Muscle layer of duodenum (tissue), 2 donors: ENCODE measurements around the gene ELMO1.

Source experiments
- H3K27ac ChIP-seq: one replicate; pipeline ENCODE4 v1.7.0; 2013; ENCODE audit warnings: mild to moderate bottlenecking, low read length
- H3K27me3 ChIP-seq: one replicate; pipeline ENCODE4 v1.7.0; 2013; ENCODE audit warnings: low read depth, mild to moderate bottlenecking, control low read depth, low read length
- H3K36me3 ChIP-seq, 2 donors: one replicate each; pipeline ENCODE4 v1.7.0; 2013; ENCODE audit warnings: low read length in 2 of 2, control low read depth in 1 of 2, mild to moderate bottlenecking in 1 of 2; ENCODE audit not compliant: insufficient read depth in 2 of 2, control insufficient read depth in 1 of 2
- H3K4me1 ChIP-seq, 2 donors: one replicate each; pipeline ENCODE4 v1.7.0; 2013; ENCODE audit warnings: low read length in 2 of 2, mild to moderate bottlenecking in 2 of 2, control low read depth in 1 of 2, moderate library complexity in 1 of 2; ENCODE audit not compliant: insufficient read depth in 2 of 2, control insufficient read depth in 1 of 2
- H3K4me3 ChIP-seq, 2 donors: one replicate each; pipeline ENCODE4 v1.7.0; 2013; ENCODE audit warnings: low read length in 2 of 2, low read depth in 1 of 2, mild to moderate bottlenecking in 1 of 2
- H3K9me3 ChIP-seq, 2 donors: one replicate each; pipeline ENCODE4 v1.7.0; 2013; ENCODE audit warnings: low read length in 2 of 2, control low read depth in 1 of 2, mild to moderate bottlenecking in 1 of 2; ENCODE audit not compliant: control insufficient read depth in 1 of 2
- donor health status: healthy.

The ELMO1 gene

DNA sequence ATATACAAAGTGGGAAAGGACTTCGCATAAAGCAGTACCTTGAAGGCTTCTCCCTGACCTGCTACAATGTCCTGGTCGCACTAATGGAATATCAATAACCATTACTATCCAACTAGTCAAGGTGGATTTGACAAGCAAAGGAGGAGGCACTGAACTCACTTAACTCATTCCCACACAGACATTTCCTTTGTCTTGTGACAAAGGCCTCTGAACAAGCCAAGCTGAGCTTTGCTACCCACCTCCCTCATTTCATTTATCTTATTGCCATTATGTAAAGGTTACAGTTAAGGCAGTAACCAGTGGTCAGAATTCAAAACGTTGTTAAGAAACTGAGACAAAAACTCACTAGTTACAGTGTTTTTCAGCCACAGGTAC, 7.3 kb downstream of the ELMO1 start:
- Histone ChIP-seq H3K4me3 (no peak overlapping the region), H3K36me3 (no peaks in the 10 kb centered on the region), H3K9me3 (no peaks in the 10 kb centered on the region), H3K4me1 (peaks cover 0 to 7% of the 10 kb centered on the region in 2 donors), H3K27ac (peak overlapping the region; percentile 50), H3K27me3 (no peaks in the 10 kb centered on the region)

- no peaks in the 10 kb centered on the region for H3K9me3 ChIP-seq
- no peaks in the 10 kb centered on the region for H3K27me3 ChIP-seq
- peak overlapping the region; percentile 50 for H3K27ac ChIP-seq
- H3K4me1 ChIP-seq = peaks cover 0 to 7% of the 10 kb centered on the region in 2 donors
- no peaks in the 10 kb centered on the region for H3K36me3 ChIP-seq
- no peak overlapping the region for H3K4me3 ChIP-seq
Observed at GRCh38 chr7:37440738-37441385, 7.8 kb downstream of the ELMO1 start.

- no peaks in the 10 kb centered on the region for H3K9me3 ChIP-seq
- no peaks in the 10 kb centered on the region for H3K36me3 ChIP-seq
- H3K4me1 ChIP-seq = peaks cover 0 to 7% of the 10 kb centered on the region in 2 donors
- H3K27me3 ChIP-seq = no peaks in the 10 kb centered on the region
- H3K27ac ChIP-seq = no peak overlapping the region
- no peak overlapping the region for H3K4me3 ChIP-seq
Observed at GRCh38 chr7:37439653-37440026, 9.0 kb downstream of the ELMO1 start.

- Histone ChIP-seq H3K36me3 (no peaks in the 10 kb centered on the region), H3K9me3 (no peaks in the 10 kb centered on the region), H3K4me1 (peaks cover 0 to 7% of the 10 kb centered on the region in 2 donors), H3K27me3 (no peaks in the 10 kb centered on the region), H3K4me3 (no peak overlapping the region), H3K27ac (no peak overlapping the region)
Observed at GRCh38 chr7:37438906-37439652, 9.6 kb downstream of the ELMO1 start.

DNA sequence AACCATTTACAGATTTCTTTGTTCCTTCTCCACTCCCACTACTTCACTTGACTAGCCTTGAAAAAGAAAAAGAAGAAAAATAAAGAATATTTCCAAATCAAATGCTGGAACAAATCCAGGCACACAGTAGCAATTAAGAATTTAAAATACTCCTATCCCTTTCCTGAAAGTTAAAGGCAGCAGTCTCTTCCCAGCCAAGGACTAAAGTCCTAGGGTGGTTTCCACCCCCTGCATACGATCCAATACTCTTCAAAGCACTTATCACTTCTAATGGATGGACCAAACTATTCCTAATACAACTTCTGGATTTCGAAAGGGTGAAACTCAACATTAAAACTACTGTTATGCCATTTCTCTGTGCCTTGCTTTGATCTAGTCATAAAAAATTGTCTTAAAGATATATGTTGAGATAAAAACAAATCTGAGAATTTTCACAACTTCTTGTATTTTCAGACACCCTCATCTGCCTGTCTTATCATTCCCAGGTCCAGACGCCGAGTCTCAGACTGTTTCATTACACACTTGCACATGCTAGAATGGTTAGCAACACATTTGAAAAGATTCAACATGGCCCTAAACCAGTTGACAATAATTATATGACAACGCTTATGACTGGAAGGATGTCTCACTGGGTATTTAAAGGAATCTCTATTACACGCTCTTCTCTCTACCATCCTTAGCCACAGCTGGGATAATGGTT, 13.4 kb downstream of the ELMO1 start:
- H3K36me3 ChIP-seq = no peaks in the 10 kb centered on the region
- no peak overlapping the region for H3K4me3 ChIP-seq
- H3K27me3 ChIP-seq = no peaks in the 10 kb centered on the region
- H3K9me3 ChIP-seq = no peaks in the 10 kb centered on the region
- peaks cover 0 to 3% of the 10 kb centered on the region in 2 donors for H3K4me1 ChIP-seq
- H3K27ac ChIP-seq = no peak overlapping the region

DNA sequence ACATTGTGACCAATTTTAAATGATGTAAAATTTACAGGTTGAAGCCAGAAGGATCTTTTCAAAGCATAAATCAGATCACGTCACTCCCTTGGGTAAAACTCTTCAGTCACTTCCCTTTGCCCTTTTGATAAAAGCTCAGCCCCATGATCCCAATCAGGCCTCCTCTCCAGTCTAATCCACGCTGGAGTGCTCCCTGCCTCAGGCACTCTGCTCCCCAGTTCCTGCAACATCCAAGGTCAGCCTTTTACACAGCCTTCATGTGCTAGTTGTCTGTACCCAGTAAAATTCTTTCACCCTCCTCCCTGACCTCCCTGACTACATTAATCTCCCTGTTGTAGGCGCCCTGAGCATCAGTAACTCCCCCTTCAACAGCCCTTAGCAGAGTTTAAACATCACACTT, 14.1 kb downstream of the ELMO1 start:
- Histone ChIP-seq H3K27ac (no peak overlapping the region), H3K9me3 (no peaks in the 10 kb centered on the region), H3K4me1 (no peaks in the 10 kb centered on the region), H3K4me3 (no peak overlapping the region), H3K36me3 (no peaks in the 10 kb centered on the region), H3K27me3 (no peaks in the 10 kb centered on the region)

- no peaks in the 10 kb centered on the region for H3K9me3 ChIP-seq
- no peaks in the 10 kb centered on the region for H3K4me1 ChIP-seq
- no peaks in the 10 kb centered on the region for H3K36me3 ChIP-seq
- H3K27me3 ChIP-seq = no peaks in the 10 kb centered on the region
- no peak overlapping the region for H3K4me3 ChIP-seq
- H3K27ac ChIP-seq = no peak overlapping the region
Observed at GRCh38 chr7:37433166-37433565, 15.5 kb downstream of the ELMO1 start.

DNA sequence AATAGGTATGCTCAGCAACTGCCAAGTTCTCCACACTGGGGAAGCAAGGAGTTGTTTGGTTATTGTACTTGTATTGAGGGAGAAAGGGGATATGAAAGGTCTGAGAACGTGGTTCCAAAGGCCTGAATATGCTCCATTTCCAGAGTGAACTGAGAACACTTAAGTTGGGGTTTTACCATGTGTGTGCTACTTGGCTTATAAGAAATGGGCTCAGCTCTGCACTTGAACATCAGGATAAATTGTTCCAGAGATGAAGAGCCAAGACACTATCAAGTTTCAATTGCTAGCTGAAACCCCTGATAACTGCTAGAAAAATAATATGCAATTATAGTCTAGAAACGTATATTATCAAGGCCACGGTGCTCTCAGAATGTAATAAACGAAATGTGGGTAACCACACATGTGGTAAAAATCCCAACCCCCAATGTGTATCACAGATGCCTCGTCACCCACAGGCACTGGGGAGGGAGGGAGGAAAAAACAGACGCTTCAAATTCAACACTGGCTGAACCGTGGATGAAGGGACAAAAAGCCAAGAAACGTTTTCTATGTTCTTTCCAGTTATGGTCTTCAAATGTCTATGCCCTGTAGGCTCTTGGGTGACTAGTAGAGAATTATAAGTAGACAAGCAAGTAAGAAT, 16.3 kb downstream of the ELMO1 start:
- no peaks in the 10 kb centered on the region for H3K36me3 ChIP-seq
- H3K4me1 ChIP-seq = no peaks in the 10 kb centered on the region
- H3K27me3 ChIP-seq = no peaks in the 10 kb centered on the region
- no peaks in the 10 kb centered on the region for H3K9me3 ChIP-seq
- H3K4me3 ChIP-seq = no peak overlapping the region
- no peak overlapping the region for H3K27ac ChIP-seq

DNA sequence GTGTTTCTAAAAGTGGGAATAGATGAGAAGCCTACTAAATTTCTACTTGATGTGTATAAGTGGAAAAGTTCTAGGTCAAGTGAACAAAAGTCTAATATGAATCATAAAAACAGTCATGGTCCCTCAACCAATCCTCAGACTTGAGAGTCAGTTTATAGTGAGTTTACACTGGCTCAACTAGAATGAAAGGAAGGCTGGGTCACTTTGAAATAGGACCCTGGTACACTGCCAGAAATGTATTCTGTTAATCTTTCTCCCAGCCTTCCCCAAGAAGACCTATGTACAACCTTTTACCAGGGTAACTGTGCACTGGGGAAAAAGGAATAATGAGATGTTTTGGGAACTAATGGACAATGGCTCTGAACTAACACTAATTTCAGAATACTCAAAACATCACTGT, 17.3 kb downstream of the ELMO1 start:
- Histone ChIP-seq H3K4me3 (no peak overlapping the region), H3K4me1 (no peaks in the 10 kb centered on the region), H3K9me3 (no peaks in the 10 kb centered on the region), H3K27me3 (no peaks in the 10 kb centered on the region), H3K36me3 (no peaks in the 10 kb centered on the region), H3K27ac (no peak overlapping the region)

- no peaks in the 10 kb centered on the region for H3K9me3 ChIP-seq
- H3K27ac ChIP-seq = no peak overlapping the region
- H3K27me3 ChIP-seq = no peaks in the 10 kb centered on the region
- H3K4me1 ChIP-seq = peaks cover 0 to 3% of the 10 kb centered on the region in 2 donors
- no peaks in the 10 kb centered on the region for H3K36me3 ChIP-seq
- H3K4me3 ChIP-seq = no peak overlapping the region
Observed at GRCh38 chr7:37430640-37431039, 18.0 kb downstream of the ELMO1 start.

DNA sequence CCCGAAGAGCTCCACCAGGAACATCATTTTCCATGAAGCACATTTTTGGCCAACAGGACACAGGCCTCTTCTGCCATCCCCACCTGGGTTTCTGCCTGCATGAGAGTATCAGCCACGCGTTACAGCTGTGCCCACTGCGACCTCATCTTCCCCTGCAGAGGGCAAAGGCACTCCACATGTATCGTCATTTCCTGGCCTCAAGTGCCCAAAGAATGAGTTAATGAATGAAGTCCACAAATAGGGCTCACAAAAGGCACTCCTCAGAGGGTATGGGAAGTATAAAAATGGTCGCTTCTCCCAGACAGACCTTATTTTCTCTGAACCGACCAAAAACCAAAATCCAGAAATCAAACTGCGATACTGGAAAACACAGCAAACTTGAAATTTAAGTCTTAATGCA, 18.5 kb downstream of the ELMO1 start:
- Histone ChIP-seq H3K4me1 (peaks cover 0 to 3% of the 10 kb centered on the region in 2 donors), H3K27ac (no peak overlapping the region)

More for the DNA sequence above, 18.5 kb downstream of the ELMO1 start:
- H3K27me3 ChIP-seq = no peaks in the 10 kb centered on the region
- H3K36me3 ChIP-seq = no peaks in the 10 kb centered on the region
- H3K4me3 ChIP-seq = no peak overlapping the region
- H3K9me3 ChIP-seq = no peaks in the 10 kb centered on the region
